Ectodermal cell (in vitro differentiated cells): ENCODE data around the gene HADHA.
A peak's percentile ranks its signal among the peaks of the same experiment; 100 is the strongest.

Source experiments
- H3K27ac ChIP-seq: 2 replicates; pipeline ENCODE4 v1.7.0; 2013; ENCODE audit warnings: mild to moderate bottlenecking, low read depth, low read length; ENCODE audit not compliant: insufficient read depth, poor library complexity, severe bottlenecking
- H3K27me3 ChIP-seq: 2 replicates; pipeline ENCODE4 v1.7.0; 2013; ENCODE audit warnings: mild to moderate bottlenecking, low read length; ENCODE audit not compliant: insufficient read depth, control insufficient read depth, poor library complexity, severe bottlenecking
- H3K36me3 ChIP-seq: one replicate; pipeline ENCODE4 v1.7.0; 2013; ENCODE audit warnings: low read length; ENCODE audit not compliant: control insufficient read depth, insufficient read depth
- H3K4me1 ChIP-seq: one replicate; pipeline ENCODE4 v1.7.0; 2013; ENCODE audit warnings: low read length; ENCODE audit not compliant: control insufficient read depth, insufficient read depth
- H3K4me3 ChIP-seq: 2 replicates; pipeline ENCODE4 v1.7.0; 2013; ENCODE audit warnings: low read depth, low read length, control low read depth; ENCODE audit not compliant: insufficient read depth
- H3K9me3 ChIP-seq: 2 replicates; pipeline ENCODE4 v1.7.0; 2013; ENCODE audit warnings: mild to moderate bottlenecking, low read length, moderate library complexity; ENCODE audit not compliant: control insufficient read depth
- WGBS, 2 experiments: methylation state at CpG; one replicate each; pipeline ENCODE4 v1.1.7; 2013; ENCODE audit warnings: missing lambda C conversion rate in 2 of 2; 5-methylcytosine and 5-hydroxymethylcytosine counted together

The HADHA gene

DNA sequence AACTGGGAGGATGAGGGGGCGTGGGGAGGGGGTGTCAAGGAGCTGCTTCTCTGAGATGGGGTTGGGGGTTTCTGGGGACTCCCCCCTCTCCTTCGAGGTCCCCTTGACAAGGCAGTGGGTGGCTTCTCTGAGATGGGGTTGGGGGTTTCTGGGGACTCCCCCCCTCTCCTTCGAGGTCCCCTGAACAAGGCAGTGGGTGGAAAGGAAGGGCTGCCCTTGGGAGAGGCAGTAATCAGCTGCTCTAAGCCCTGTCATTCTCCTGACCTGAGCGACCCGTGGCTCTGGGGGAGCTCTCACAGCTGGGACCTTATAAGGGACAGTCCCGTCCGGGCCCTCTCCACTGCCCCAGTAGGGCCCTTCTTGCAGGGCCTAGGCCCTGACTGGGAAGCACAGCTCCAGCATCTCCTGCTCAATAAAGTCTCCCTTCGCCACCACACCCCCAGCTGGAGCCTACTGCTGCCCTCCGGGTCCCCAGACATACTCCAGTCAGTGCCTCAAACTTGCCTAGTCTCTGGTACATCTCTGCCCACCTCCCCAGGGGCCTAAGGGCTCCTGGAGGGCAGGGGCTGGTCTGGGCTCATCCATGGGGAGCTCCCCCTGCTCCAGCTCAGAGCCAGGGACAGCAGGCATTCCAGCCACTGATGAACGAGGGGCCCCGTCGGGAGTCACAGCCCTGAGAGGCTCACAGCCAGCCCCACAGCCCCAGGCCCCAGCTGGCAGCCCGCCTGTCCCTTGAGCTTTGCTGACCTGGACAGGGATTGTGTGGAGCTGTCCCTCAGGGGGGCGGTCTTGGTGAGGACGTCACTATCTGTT lies 68.8 kb downstream of the HADHA start:
- H3K4me1 ChIP-seq = peaks cover 31% of the 10 kb centered on the region
- H3K27ac ChIP-seq = no peak overlapping the region
- H3K9me3 ChIP-seq = no peaks in the 10 kb centered on the region
- H3K36me3 ChIP-seq = no peaks in the 10 kb centered on the region
- no peak overlapping the region for H3K4me3 ChIP-seq
- WGBS, 2 experiments = 61 to 65% methylated on average over 15 of the region's 15 CpGs
- H3K27me3 ChIP-seq = peaks cover 18% of the 10 kb centered on the region

DNA sequence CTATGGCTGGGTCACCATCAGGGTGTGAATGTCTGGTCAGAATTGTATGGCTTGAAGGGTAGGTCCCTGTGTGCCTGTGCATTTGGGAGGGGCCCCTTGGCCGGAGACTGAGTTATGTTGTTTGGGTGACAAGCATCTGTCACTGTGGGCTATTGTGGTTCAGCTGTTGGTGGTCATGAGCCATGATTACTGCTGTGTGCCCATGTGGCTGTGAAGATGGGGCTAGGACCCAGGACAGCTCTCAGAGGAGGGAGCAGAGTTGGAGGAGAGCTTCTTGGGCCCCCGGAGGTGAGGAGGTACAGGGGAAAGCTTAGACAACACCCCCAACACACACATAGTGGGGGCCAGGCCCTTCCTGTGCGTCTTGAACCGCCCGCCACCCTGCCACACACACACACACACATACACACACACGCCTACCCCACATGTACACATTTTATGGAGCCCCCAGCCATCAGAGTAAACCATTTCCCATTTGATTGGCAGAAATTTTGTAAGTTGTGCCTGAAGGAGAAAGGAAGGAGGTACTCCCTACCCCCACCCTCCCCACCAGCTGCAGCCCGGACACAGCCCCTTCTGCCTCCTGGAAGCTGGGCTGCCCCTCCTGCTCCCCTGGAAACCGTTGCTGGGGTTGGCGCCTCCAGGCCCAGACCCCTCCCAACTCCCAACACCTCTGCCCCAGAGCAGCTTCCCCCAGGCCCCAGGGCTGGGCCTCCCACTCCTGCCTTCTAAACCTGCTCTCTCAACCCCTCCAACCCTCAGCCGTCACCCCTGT lies 69.6 kb downstream of the HADHA start:
- Histone ChIP-seq H3K4me3 (no peak overlapping the region), H3K9me3 (no peaks in the 10 kb centered on the region), H3K36me3 (no peaks in the 10 kb centered on the region), H3K27me3 (peaks cover 18% of the 10 kb centered on the region), H3K27ac (no peak overlapping the region), H3K4me1 (peaks cover 26% of the 10 kb centered on the region)
- 66 to 81% methylated on average over 9 to 10 of the region's 10 CpGs for WGBS, 2 experiments

DNA sequence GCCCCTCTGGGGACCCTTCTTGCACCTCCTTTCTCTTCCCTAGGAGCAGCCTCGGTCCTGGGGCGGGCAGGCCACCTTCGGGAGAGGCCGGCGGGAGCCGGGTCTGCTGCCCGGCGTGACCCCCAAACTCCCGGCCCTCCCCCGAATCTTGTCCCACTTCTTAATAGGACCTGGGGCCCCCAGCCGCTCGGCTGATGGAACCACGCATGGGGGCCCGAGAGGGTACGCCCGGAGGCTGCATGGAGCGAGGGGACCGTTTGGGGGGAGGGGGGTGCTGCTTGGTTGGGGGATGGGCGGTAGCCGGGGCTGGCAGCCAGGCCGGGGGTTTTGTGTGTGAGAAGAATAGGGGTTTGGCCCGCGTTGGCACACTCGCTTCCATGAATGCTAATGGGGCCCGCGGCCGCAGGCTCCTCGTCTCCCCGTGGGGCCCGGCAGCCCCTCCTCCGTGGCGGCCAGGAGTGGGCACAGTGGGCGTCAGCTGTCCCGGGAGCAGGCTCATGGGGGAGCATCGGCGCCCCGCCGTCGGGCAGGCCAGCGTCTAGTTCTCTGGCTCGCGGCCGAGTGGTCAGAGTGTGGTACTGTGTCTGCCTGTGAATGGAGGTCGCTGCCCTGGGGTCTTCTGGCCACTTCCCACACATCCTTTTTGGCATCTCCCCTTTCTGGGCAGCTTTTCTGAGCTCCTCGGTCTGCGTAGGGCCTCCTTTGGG lies 70.5 kb downstream of the HADHA start:
- H3K4me3 ChIP-seq = peak overlapping the region; percentile 66
- 5 to 6% methylated on average over 46 of the region's 46 CpGs for WGBS, 2 experiments

GRCh38 chr2:26172871-26173775 lies 71.3 kb downstream of the HADHA start, which contains the start of gene GAREM2:
GAREM2 (plus strand) TSS chr2:26173088; CDS start chr2:26173221, 133 bp downstream.
- Histone ChIP-seq H3K9me3 (no peaks in the 10 kb centered on the region), H3K27ac (no peak within 1 kb of the TSS), H3K4me3 (peak within 1 kb of the TSS; percentile 66), H3K27me3 (peaks cover 16% of the 10 kb centered on the region), H3K36me3 (no peaks in the 10 kb centered on the region), H3K4me1 (peaks cover 17% of the 10 kb centered on the region)
- 0 to 1% methylated on average over 87 to 89 of the region's 102 CpGs for WGBS, 2 experiments

More for the DNA sequence above, 70.5 kb downstream of the HADHA start:
- no peaks in the 10 kb centered on the region for H3K9me3 ChIP-seq
- no peak overlapping the region for H3K27ac ChIP-seq
- H3K4me1 ChIP-seq = peaks cover 17% of the 10 kb centered on the region
- no peaks in the 10 kb centered on the region for H3K36me3 ChIP-seq
- H3K27me3 ChIP-seq = peaks cover 18% of the 10 kb centered on the region

GRCh38 chr2:26172189-26172870 lies 72.1 kb downstream of the HADHA start:
- Histone ChIP-seq H3K27ac (no peak overlapping the region), H3K27me3 (peaks cover 13% of the 10 kb centered on the region), H3K9me3 (no peaks in the 10 kb centered on the region), H3K4me1 (peaks cover 17% of the 10 kb centered on the region), H3K4me3 (peak overlapping the region; percentile 34), H3K36me3 (no peaks in the 10 kb centered on the region)
- WGBS, 2 experiments = 23 to 25% methylated on average over 51 to 55 of the region's 56 CpGs

DNA sequence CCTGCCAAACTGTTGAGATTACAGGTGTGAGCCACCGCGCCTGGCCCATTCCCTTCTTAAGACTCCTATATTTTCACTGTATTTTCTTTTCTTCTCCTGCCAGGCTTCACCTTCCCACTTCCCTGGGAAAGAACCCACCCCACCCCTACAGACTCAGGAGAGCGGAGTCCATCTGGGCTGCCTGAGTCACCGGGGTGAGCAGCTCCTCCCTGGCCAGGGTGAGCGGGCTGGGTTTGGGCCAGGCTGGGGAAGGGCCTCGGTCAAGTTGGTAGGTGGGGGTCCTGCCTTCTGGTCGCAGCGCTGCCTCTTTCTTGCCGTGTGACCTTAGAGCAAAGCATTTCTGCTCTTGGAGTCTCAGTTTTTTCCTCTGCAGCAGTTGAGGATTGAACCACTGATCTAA lies 73.6 kb downstream of the HADHA start:
- H3K4me1 ChIP-seq = peaks cover 14% of the 10 kb centered on the region
- H3K36me3 ChIP-seq = no peaks in the 10 kb centered on the region

GRCh38 chr2:26169681-26170414 lies 74.6 kb downstream of the HADHA start:
- H3K27ac ChIP-seq = no peak overlapping the region
- H3K27me3 ChIP-seq = peaks cover 13% of the 10 kb centered on the region
- H3K9me3 ChIP-seq = no peaks in the 10 kb centered on the region
- H3K4me1 ChIP-seq = peaks cover 5% of the 10 kb centered on the region
- H3K4me3 ChIP-seq = no peak overlapping the region
- no peaks in the 10 kb centered on the region for H3K36me3 ChIP-seq
- WGBS, 2 experiments = 89 to 90% methylated on average over 14 of the region's 14 CpGs

More for the DNA sequence above, 73.6 kb downstream of the HADHA start:
- Histone ChIP-seq H3K27me3 (peaks cover 13% of the 10 kb centered on the region), H3K4me3 (no peak overlapping the region), H3K27ac (no peak overlapping the region), H3K9me3 (no peaks in the 10 kb centered on the region)
- WGBS, 2 experiments = 86 to 89% methylated on average over 9 of the region's 9 CpGs

DNA sequence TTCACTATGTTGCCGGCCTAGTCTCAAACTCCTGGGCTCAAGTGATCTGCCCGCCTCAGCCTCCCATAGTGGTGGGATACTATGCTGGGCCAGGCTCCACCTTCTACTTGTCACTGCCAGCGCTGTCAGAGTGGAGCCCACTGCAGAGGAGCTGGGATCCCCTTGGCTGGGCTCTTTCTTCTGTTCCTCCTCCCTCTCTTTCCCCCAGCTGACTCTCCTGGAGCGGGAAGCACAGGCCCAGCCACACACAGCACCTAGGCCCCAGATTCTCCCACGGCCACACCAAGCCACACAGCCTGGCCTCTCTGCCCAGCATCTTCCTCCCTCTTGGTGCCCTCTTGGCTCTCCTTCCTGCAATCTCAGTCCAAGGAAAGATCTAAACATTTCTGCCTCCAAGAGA lies 75.2 kb downstream of the HADHA start:
- H3K27me3 ChIP-seq = peaks cover 13% of the 10 kb centered on the region
- no peaks in the 10 kb centered on the region for H3K36me3 ChIP-seq
- no peaks in the 10 kb centered on the region for H3K4me1 ChIP-seq
- no peak overlapping the region for H3K4me3 ChIP-seq
- H3K27ac ChIP-seq = no peak overlapping the region
- 88 to 93% methylated on average over 5 of the region's 5 CpGs for WGBS, 2 experiments
- no peaks in the 10 kb centered on the region for H3K9me3 ChIP-seq
